ENCODE results near the gene KRT35.
A peak's percentile ranks its signal among the peaks of the same experiment; 100 is the strongest.

KRT35 gene

GRCh38 chr17:41489531-41489930, 8.6 kb upstream of the KRT35 start, which contains the start of gene KRT36:
Gene KRT36 (minus strand): TSS chr17:41489910. CDS start chr17:41489864, 46 bp downstream.
- DNase-seq (ENCODE audit: low read depth, low spot score), result no peak
- ChIA-PET POLR2A (no interaction called here), CTCF (interaction anchor here (0.7 to 1.7 kb wide), 4 partner anchors 18 to 159 kb away, joined by 3 to 6 read pairs (median 3); no protein-coding TSS in a partner anchor)
- H3K4me3 ChIP-seq (ENCODE audit: low read depth, low read length), result no peak within 1 kb of the TSS
- no peak for TF ChIP-seq CTCF (IDR thresholded peaks at IDR 0.05; ENCODE audit: insufficient read depth, low read length, missing control alignments)

- H3K4me3 ChIP-seq (ENCODE audit: low read depth, low read length), result no peak overlapping the region
- ChIA-PET POLR2A (no interaction called here), CTCF (interaction anchor here (0.6 to 2.2 kb wide), 6 partner anchors 10 to 161 kb away, joined by 3 to 6 read pairs (median 4); no protein-coding TSS in a partner anchor)
- TF ChIP-seq CTCF (IDR thresholded peaks at IDR 0.05; ENCODE audit: insufficient read depth, low read length, missing control alignments), result peak; percentile 9
- no peak for DNase-seq (ENCODE audit: low read depth, low spot score)
Measured at GRCh38 chr17:41486809-41487530, 6.0 kb upstream of the KRT35 start.

GRCh38 chr17:41486316-41486715, 5.4 kb upstream of the KRT35 start:
- no peak overlapping the region for H3K4me3 ChIP-seq (ENCODE audit: low read depth, low read length)
- CTCF ChIA-PET, result interaction anchor here (0.9 to 1.1 kb wide), 3 partner anchors 10 to 162 kb away, joined by 3 to 4 read pairs (median 4); no protein-coding TSS in a partner anchor
- TF ChIP-seq CTCF (IDR thresholded peaks at IDR 0.05; ENCODE audit: insufficient read depth, low read length, missing control alignments), result no peak
- DNase-seq (ENCODE audit: low read depth, low spot score), result no peak
- POLR2A ChIA-PET, result no interaction called here

- H3K4me3 ChIP-seq (ENCODE audit: low read depth, low read length), result no peak overlapping the region
- CTCF ChIA-PET, result interaction anchor here (1.1 to 1.8 kb wide), 3 partner anchors 10 to 11 kb away, joined by 5 to 6 read pairs (median 5); no protein-coding TSS in a partner anchor
- POLR2A ChIA-PET, result no interaction called here
- no peak for TF ChIP-seq CTCF (IDR thresholded peaks at IDR 0.05; ENCODE audit: insufficient read depth, low read length, missing control alignments)
- no peak for DNase-seq (ENCODE audit: low read depth, low spot score)
Measured at GRCh38 chr17:41484920-41485904, 4.3 kb upstream of the KRT35 start.

- CTCF ChIA-PET, result interaction anchor here (1.1 to 1.9 kb wide), 4 partner anchors 9 to 179 kb away, joined by 5 to 6 read pairs (median 5); no protein-coding TSS in a partner anchor
- DNase-seq (ENCODE audit: low read depth, low spot score), result no peak
- H3K4me3 ChIP-seq (ENCODE audit: low read depth, low read length), result no peak overlapping the region
- POLR2A ChIA-PET, result no interaction called here
- TF ChIP-seq CTCF (IDR thresholded peaks at IDR 0.05; ENCODE audit: insufficient read depth, low read length, missing control alignments), result no peak
Measured at GRCh38 chr17:41483991-41484826, 3.3 kb upstream of the KRT35 start.
